HL-60 (cell line): ENCODE data around the gene ADAMTS8.

ENCODE experiments used
- DNase-seq, 2 experiments: peaks; one replicate each; pipeline ENCODE4 v3.0.0-alpha.2; 2010 to 2020; ENCODE audit warnings: low read depth in 1 of 2, low spot score in 1 of 2
- H3K27ac ChIP-seq: fragments of 250-450 bp; sonication (Bioruptor Pico); replicated peaks from 2 replicates; pipeline ENCODE4 v1.5.1; 2020; ENCODE audit warnings: mild to moderate bottlenecking, moderate library complexity
- H3K27me3 ChIP-seq: fragments of 250-450 bp; sonication (Bioruptor Pico); 2 replicates; pipeline ENCODE4 v1.5.1; 2021; ENCODE audit warnings: mild to moderate bottlenecking, moderate library complexity; ENCODE audit not compliant: insufficient read depth, poor library complexity, severe bottlenecking
- H3K4me3 ChIP-seq: replicated peaks from 2 replicates; pipeline ENCODE4 v1.5.1; 2011; ENCODE audit warnings: mild to moderate bottlenecking, control low read depth, low read length; ENCODE audit not compliant: insufficient read depth
- CTCF ChIP-seq: IDR thresholded peaks from one replicate; pipeline ENCODE4 v1.5.1; 2011; ENCODE audit warnings: low read length, control low read depth, inconsistent platforms; ENCODE audit not compliant: insufficient read depth
- GABPA ChIP-seq: IDR thresholded peaks from 2 replicates; pipeline ENCODE4 v1.6.1; 2012; ENCODE audit warnings: low read depth
- POLR2AphosphoS5 ChIP-seq: IDR thresholded peaks from 2 replicates; pipeline ENCODE4 v1.6.1; 2012; ENCODE audit warnings: low read depth
- SPI1 ChIP-seq: IDR thresholded peaks from 2 replicates; pipeline ENCODE4 v1.6.1; 2012; ENCODE audit warnings: low read depth, mild to moderate bottlenecking, borderline replicate concordance
- TF ChIP-seq, protein P1 (sequence below): IDR thresholded peaks from 2 replicates; pipeline ENCODE4 v1.6.1; 2012; ENCODE audit warnings: low read depth; ENCODE audit not compliant: insufficient replicate concordance

Gene ADAMTS8

GRCh38 chr11:130418210-130418609 is 10.2 kb downstream of the ADAMTS8 start:
- no peak overlapping the region for H3K4me3 ChIP-seq
- peaks cover 17% of the 10 kb centered on the region for H3K27me3 ChIP-seq
- H3K27ac ChIP-seq: no peak overlapping the region
- DNase-seq: no peak
- no peak for TF ChIP-seq POLR2AphosphoS5
- TF ChIP-seq, protein P1, sequence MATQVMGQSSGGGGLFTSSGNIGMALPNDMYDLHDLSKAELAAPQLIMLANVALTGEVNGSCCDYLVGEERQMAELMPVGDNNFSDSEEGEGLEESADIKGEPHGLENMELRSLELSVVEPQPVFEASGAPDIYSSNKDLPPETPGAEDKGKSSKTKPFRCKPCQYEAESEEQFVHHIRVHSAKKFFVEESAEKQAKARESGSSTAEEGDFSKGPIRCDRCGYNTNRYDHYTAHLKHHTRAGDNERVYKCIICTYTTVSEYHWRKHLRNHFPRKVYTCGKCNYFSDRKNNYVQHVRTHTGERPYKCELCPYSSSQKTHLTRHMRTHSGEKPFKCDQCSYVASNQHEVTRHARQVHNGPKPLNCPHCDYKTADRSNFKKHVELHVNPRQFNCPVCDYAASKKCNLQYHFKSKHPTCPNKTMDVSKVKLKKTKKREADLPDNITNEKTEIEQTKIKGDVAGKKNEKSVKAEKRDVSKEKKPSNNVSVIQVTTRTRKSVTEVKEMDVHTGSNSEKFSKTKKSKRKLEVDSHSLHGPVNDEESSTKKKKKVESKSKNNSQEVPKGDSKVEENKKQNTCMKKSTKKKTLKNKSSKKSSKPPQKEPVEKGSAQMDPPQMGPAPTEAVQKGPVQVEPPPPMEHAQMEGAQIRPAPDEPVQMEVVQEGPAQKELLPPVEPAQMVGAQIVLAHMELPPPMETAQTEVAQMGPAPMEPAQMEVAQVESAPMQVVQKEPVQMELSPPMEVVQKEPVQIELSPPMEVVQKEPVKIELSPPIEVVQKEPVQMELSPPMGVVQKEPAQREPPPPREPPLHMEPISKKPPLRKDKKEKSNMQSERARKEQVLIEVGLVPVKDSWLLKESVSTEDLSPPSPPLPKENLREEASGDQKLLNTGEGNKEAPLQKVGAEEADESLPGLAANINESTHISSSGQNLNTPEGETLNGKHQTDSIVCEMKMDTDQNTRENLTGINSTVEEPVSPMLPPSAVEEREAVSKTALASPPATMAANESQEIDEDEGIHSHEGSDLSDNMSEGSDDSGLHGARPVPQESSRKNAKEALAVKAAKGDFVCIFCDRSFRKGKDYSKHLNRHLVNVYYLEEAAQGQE: no peak
- no peak for TF ChIP-seq SPI1
- no peak for TF ChIP-seq CTCF
- no peak for TF ChIP-seq GABPA

- no peak for DNase-seq
- Histone ChIP-seq H3K27ac (no peak overlapping the region), H3K27me3 (peaks cover 15% of the 10 kb centered on the region), H3K4me3 (no peak overlapping the region)
- TF ChIP-seq CTCF: no peak
- TF ChIP-seq SPI1: no peak
- no peak for TF ChIP-seq POLR2AphosphoS5
- no peak for TF ChIP-seq GABPA
- TF ChIP-seq, protein P1: no peak
Observed at GRCh38 chr11:130416906-130417305, 11.5 kb downstream of the ADAMTS8 start.

- DNase-seq: no peak
- TF ChIP-seq SPI1 (no peak), CTCF (no peak), POLR2AphosphoS5 (no peak), GABPA (no peak)
- TF ChIP-seq, protein P1: no peak
- H3K27me3 ChIP-seq: peaks cover 15% of the 10 kb centered on the region
- H3K4me3 ChIP-seq: no peak overlapping the region
- H3K27ac ChIP-seq: no peak overlapping the region
Observed at GRCh38 chr11:130416530-130416882, 11.9 kb downstream of the ADAMTS8 start.
